ENCODE measurements around the gene ABCB1. TPM values are rescaled to one million over a fixed set of nuclear protein-coding genes. Genes with fewer than 3 reads are reported as not detected.

Gene ABCB1
- polyA plus RNA-seq, 3 donors from 2014 or later = 55.5 to 66.5 (median 56.0) TPM

DNA sequence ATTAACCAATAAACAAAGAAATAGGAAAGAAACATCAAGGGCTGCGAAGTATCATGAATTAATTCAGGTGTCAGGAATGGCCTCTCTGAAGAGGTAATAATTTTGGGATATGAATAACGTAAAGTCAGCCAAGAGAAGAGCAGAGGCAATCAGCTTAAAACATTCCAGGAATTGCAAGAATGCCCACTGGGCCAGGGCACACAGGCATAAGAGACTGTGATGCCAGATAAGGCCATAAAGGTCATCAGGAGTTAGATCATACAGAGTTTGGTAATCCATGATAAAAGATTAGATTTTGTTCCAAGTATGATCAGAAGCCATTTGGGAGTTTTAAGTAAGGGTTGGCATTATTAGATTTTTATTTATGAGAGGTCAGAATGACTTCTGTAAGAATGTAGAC lies 72.0 kb downstream of the ABCB1 start:
- DNase-seq = no peak
- Mint-ChIP-seq H3K27ac (no peak overlapping the region), H3K4me1 (peaks cover 6 to 18% of the 10 kb centered on the region in 2 donors), H3K36me3 (peaks cover 50 to 62% (median 51%) of the 10 kb centered on the region in 3 donors), H3K4me3 (no peak overlapping the region), H3K9me3 (no peaks in the 10 kb centered on the region), H3K27me3 (ENCODE audit: low read depth in 3 of 3) (no peaks in the 10 kb centered on the region)

GRCh38 chr7:87518735-87519134 lies 81.9 kb downstream of the ABCB1 start:
- Mint-ChIP-seq H3K27ac (no peak overlapping the region), H3K27me3 (ENCODE audit: low read depth in 3 of 3) (peaks cover 0 to 3% (median 0%) of the 10 kb centered on the region in 3 donors)

GRCh38 chr7:87517891-87518290 lies 82.8 kb downstream of the ABCB1 start:
- H3K27ac Mint-ChIP-seq = no peak overlapping the region
- no peaks in the 10 kb centered on the region for H3K9me3 Mint-ChIP-seq
- peaks cover 0 to 3% (median 0%) of the 10 kb centered on the region in 3 donors for H3K27me3 Mint-ChIP-seq (ENCODE audit: low read depth in 3 of 3)
- no peak overlapping the region for H3K4me3 Mint-ChIP-seq
- H3K4me1 Mint-ChIP-seq = peaks cover 0 to 17% of the 10 kb centered on the region in 2 donors
- H3K36me3 Mint-ChIP-seq = peaks cover 26 to 73% (median 35%) of the 10 kb centered on the region in 3 donors
- no peak for DNase-seq

More at GRCh38 chr7:87518735-87519134, 81.9 kb downstream of the ABCB1 start:
- no peaks in the 10 kb centered on the region for H3K9me3 Mint-ChIP-seq
- no peak for DNase-seq
- peaks cover 22 to 66% (median 30%) of the 10 kb centered on the region in 3 donors for H3K36me3 Mint-ChIP-seq
- no peak overlapping the region for H3K4me3 Mint-ChIP-seq
- H3K4me1 Mint-ChIP-seq = peaks cover 0 to 17% of the 10 kb centered on the region in 2 donors

DNA sequence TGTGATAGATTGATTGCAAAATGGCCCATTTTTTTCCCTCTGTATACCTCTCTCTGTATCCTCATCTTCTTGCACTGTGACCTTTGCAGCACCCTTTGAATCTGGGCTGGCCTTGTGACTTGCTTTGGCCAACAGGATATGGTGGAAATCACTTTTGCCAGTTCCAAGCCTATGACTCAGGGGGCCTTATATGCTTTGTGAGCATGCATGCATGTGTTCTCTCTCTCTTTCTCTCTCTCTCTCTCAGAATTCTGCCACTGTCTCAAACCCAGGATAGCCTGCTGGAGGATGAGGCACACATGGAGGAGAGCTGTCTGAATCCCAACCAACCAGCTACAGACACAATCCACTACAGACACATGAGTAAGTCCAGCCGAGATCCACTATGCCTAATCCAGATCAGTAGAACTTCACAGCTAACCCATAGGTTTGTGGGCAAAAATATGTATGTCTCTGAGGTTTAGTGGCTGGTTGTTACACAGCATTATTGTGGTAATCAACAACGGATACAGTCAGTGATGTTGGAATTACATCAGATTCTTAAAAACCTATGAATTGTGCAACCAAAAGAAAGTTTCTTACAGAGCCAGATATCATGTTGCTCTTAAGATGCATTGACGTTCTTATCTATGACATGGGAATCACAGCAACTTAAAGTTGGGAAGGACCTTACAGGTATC lies 83.4 kb downstream of the ABCB1 start:
- Mint-ChIP-seq H3K27ac (no peak overlapping the region), H3K36me3 (peaks cover 26 to 72% (median 35%) of the 10 kb centered on the region in 3 donors), H3K4me3 (no peak overlapping the region), H3K9me3 (no peaks in the 10 kb centered on the region), H3K27me3 (ENCODE audit: low read depth in 3 of 3) (peaks cover 0 to 3% (median 0%) of the 10 kb centered on the region in 3 donors), H3K4me1 (peaks cover 0 to 15% of the 10 kb centered on the region in 2 donors)
- DNase-seq = no peak

DNA sequence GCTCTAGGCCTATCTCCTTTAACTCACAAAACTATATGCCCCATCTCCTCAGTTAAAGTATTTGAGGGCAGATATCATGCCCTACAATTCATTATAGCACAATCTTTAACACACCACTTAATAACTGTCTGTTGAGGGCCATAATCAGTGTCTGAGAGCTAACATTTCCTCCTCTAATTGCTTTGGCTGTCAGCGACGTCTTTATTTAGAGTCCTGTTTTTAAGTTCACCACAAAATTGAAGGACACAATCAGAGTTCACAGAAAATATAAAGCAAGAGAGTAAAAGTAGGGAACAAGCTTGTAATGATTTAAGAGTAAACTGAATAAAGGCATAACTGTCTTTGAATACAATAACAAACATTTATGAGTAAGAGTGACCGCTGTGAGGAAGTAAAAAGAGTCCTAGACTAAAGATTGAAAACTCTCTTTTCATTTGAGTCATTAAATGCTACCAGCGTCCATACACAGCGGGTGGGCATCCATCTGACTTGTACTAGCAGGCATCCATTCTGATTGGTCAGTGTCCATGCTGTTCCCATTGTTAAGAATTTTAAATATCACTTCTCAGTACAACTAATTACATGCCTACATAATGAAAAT lies 86.8 kb downstream of the ABCB1 start:
- DNase-seq = no peak
- H3K4me3 Mint-ChIP-seq = no peak overlapping the region
- H3K4me1 Mint-ChIP-seq = peaks cover 17 to 33% of the 10 kb centered on the region in 2 donors
- H3K27ac Mint-ChIP-seq = no peak overlapping the region
- no peaks in the 10 kb centered on the region for H3K27me3 Mint-ChIP-seq (ENCODE audit: low read depth in 3 of 3)
- peaks cover 20 to 74% (median 30%) of the 10 kb centered on the region in 3 donors for H3K36me3 Mint-ChIP-seq
- no peaks in the 10 kb centered on the region for H3K9me3 Mint-ChIP-seq

- peaks cover 17 to 33% of the 10 kb centered on the region in 2 donors for H3K4me1 Mint-ChIP-seq
- H3K27ac Mint-ChIP-seq = no peak overlapping the region
- H3K36me3 Mint-ChIP-seq = peaks cover 24 to 72% (median 35%) of the 10 kb centered on the region in 3 donors
- no peaks in the 10 kb centered on the region for H3K27me3 Mint-ChIP-seq (ENCODE audit: low read depth in 3 of 3)
- H3K9me3 Mint-ChIP-seq = no peaks in the 10 kb centered on the region
- no peak overlapping the region for H3K4me3 Mint-ChIP-seq
- no peak for DNase-seq
Observed at GRCh38 chr7:87512906-87513305, 87.8 kb downstream of the ABCB1 start.

DNA sequence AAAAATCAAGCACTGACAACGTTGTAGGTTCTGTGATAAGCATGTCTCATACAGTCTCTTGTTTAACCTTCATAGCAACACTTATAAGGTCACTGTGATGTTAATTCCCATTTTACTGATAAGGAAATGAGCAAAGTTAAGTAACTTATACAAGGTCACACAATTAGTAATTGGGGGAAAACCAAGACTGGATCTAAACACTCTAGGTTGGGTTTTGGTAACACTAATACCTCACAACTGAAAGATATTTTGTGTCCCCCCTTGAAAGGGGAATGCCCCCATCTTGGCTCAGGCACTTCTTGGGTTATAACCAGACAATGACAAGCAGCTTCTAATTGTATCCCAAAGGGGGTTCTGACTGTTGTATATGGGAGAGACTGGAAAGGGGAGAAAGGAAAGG lies 89.2 kb downstream of the ABCB1 start:
- Mint-ChIP-seq H3K9me3 (no peaks in the 10 kb centered on the region), H3K4me3 (no peak overlapping the region), H3K27ac (peak overlapping the region in 1 of 6 donors; percentile 8), H3K4me1 (peaks cover 17 to 29% of the 10 kb centered on the region in 2 donors), H3K36me3 (peaks cover 24 to 74% (median 35%) of the 10 kb centered on the region in 3 donors), H3K27me3 (ENCODE audit: low read depth in 3 of 3) (no peaks in the 10 kb centered on the region)
- DNase-seq = no peak

DNA sequence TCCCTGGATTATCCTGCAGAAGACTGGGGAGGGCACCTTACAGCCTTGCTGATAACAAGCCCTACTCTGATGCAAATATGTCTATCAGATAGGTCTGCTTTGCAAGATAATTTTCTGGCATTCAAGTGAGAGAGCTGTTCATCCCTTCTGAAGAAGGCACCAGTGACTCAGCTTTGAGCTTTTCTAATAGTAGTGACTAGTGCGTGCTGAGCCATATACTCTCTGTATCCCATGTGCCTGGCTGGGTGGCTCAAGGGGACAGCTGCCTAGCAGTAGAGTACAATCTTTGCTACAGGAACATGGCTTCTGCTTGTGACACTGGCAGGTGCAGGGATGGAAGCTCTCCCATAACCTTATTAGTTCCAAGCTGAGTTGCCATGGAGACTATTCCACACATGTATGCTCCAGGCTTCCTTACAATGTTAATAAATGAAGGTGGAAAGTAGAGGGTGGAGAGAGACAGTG lies 90.2 kb downstream of the ABCB1 start:
- no peak for DNase-seq
- H3K27me3 Mint-ChIP-seq (ENCODE audit: low read depth in 3 of 3) = no peaks in the 10 kb centered on the region
- no peaks in the 10 kb centered on the region for H3K9me3 Mint-ChIP-seq
- H3K36me3 Mint-ChIP-seq = peaks cover 28 to 66% (median 35%) of the 10 kb centered on the region in 3 donors
- H3K27ac Mint-ChIP-seq = peak overlapping the region in 5 of 6 donors; percentile 8 to 73 (median 48)
- H3K4me1 Mint-ChIP-seq = peaks cover 17 to 29% of the 10 kb centered on the region in 2 donors
- H3K4me3 Mint-ChIP-seq = peak overlapping the region in 1 of 5 donors; percentile 2

DNA sequence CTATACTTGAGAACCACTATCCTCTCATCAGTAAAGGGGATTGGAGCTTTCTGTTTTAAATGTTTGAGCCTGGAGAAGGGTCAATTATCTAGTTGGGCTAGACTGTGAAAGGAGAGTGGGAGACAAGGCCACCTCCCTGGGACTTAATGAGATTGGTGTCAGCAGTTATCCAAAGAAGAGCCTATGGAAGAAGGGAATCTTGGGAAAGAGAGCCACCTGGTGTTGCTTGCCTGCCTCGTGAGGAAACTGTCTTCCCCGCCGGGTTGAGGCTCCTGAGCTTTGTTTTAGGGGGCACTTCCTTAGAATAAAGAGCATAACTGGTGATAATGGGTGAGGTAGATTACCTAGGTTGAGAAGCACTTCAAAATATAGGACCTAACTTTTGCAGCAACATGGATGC lies 93.2 kb downstream of the ABCB1 start:
- no peak for DNase-seq
- Mint-ChIP-seq H3K4me3 (no peak overlapping the region), H3K9me3 (no peaks in the 10 kb centered on the region), H3K36me3 (peaks cover 20 to 47% (median 22%) of the 10 kb centered on the region in 3 donors), H3K27ac (peak overlapping the region in 2 of 6 donors; percentile 11 to 39), H3K4me1 (peaks cover 17 to 29% of the 10 kb centered on the region in 2 donors), H3K27me3 (ENCODE audit: low read depth in 3 of 3) (no peaks in the 10 kb centered on the region)

DNA sequence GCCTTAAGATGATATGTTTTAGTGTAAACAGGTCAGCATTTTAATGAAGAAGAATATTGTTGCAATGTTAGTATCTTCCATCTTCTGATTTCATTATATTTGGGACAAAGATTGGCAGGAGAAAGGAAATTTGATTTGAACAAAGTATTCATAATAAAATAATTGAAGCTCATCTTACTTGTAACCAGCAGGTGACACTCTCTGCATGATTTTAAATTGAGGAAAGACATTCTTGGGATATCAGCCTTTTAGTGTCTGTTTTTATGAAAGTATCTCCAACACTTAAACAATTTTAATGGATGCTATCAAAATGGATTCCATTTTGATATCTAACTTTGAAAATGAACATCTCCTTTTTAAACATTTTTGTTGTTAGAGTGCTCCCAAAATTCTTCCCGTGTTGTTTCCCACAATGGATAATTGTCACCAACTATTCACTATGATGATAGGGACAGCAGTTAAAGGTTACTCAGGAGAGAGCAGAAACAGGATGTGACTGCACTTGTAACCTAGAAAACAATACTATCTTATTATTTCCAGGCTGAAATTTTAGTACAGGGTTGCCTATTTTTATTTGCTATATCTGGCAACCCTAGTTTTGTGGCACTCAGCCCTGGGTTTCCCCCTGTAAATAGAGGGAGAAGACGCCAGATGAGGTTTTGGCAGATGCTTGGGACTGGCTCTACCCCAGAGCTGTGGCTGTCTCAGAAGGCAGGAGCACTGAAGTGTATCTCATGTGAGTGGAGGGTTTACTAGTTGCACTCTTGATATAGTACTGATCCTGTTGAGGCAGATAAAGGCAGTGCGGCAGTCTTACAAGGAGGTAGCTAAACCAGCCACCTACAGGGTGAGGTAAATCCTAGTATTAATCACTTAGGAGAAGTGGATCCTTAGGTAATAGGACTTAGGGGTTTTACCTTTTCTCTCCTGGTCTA lies 94.2 kb downstream of the ABCB1 start:
- H3K27ac Mint-ChIP-seq = peak overlapping the region in 3 of 6 donors; percentile 3 to 56 (median 38)
- peaks cover 15 to 23% of the 10 kb centered on the region in 2 donors for H3K4me1 Mint-ChIP-seq

GRCh38 chr7:87505557-87506245 lies 95.0 kb downstream of the ABCB1 start:
- Mint-ChIP-seq H3K36me3 (peaks cover 22 to 42% (median 26%) of the 10 kb centered on the region in 3 donors), H3K27ac (peak overlapping the region in 4 of 6 donors; percentile 3 to 38 (median 19)), H3K9me3 (no peaks in the 10 kb centered on the region), H3K4me1 (peaks cover 10 to 14% of the 10 kb centered on the region in 2 donors), H3K4me3 (no peak overlapping the region), H3K27me3 (ENCODE audit: low read depth in 3 of 3) (no peaks in the 10 kb centered on the region)
- DNase-seq = no peak

More for the DNA sequence above, 94.2 kb downstream of the ABCB1 start:
- no peak overlapping the region for H3K4me3 Mint-ChIP-seq
- peaks cover 18 to 43% (median 19%) of the 10 kb centered on the region in 3 donors for H3K36me3 Mint-ChIP-seq
- H3K27me3 Mint-ChIP-seq (ENCODE audit: low read depth in 3 of 3) = no peaks in the 10 kb centered on the region
- peak in 1 of 3 donors; percentile 6 for DNase-seq
- H3K9me3 Mint-ChIP-seq = no peaks in the 10 kb centered on the region

DNA sequence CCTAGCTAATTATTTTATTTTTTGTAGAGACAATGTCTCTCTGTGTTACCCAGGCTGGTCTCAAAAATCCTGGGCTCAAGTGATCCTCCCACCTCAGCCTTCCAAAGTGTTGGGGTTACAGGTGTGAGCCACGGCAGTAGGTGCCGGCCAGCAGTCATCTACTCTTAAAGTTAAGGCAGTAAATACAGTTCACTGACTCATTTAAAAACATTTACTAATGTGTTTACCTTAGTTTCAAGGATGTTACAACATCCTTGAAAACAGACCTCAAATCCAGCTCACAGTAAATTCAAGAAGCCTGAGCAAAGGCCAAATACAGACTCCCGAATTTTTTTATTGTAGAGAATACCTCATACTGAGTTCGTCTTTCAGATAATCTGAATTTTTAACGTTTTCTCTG lies 95.6 kb downstream of the ABCB1 start:
- peaks cover 4 to 9% of the 10 kb centered on the region in 2 donors for H3K4me1 Mint-ChIP-seq
- no peak for DNase-seq
- H3K4me3 Mint-ChIP-seq = no peak overlapping the region
- H3K27me3 Mint-ChIP-seq (ENCODE audit: low read depth in 3 of 3) = no peaks in the 10 kb centered on the region
- no peaks in the 10 kb centered on the region for H3K9me3 Mint-ChIP-seq
- H3K27ac Mint-ChIP-seq = no peak overlapping the region
- H3K36me3 Mint-ChIP-seq = peaks cover 28 to 42% (median 32%) of the 10 kb centered on the region in 3 donors

GRCh38 chr7:87499494-87499893 lies 101.2 kb downstream of the ABCB1 start:
- no peak overlapping the region for H3K27ac Mint-ChIP-seq
- peaks cover 0 to 5% (median 3%) of the 10 kb centered on the region in 3 donors for H3K27me3 Mint-ChIP-seq (ENCODE audit: low read depth in 3 of 3)
- no peak for DNase-seq

More at GRCh38 chr7:87499494-87499893, 101.2 kb downstream of the ABCB1 start:
- H3K4me1 Mint-ChIP-seq = no peaks in the 10 kb centered on the region
- no peaks in the 10 kb centered on the region for H3K9me3 Mint-ChIP-seq
- H3K4me3 Mint-ChIP-seq = no peak overlapping the region
- H3K36me3 Mint-ChIP-seq = peaks cover 18 to 22% (median 20%) of the 10 kb centered on the region in 3 donors
